ENCODE results near the gene ARHGEF1.

ARHGEF1 gene

DNA sequence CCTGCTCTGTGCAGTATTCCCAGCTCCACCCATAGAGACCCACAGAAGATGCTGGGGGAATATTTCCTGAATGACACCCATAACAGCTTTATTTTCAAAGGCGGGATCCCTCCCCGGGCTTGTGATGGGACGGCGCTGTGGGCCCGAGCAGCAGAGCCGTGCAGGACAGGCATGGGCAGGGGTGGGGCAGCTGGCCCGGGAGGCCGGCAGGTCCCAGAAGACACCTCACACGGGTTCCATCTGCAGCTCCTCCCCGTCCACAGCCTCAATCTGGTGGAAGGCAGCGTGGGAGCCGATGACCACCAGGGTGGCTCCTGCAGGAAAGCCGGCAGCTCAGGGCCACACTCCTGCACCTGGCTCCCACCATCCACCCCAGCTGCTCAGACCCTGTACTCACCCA lies 73.6 kb downstream of the ARHGEF1 start:
- DNase-seq (ENCODE audit: low read depth in 2 of 2), result no peak
